ENCODE measurements around the gene SPTBN1. TPM values are rescaled to one million over a fixed set of nuclear protein-coding genes. Genes with fewer than 3 reads are reported as not detected.

Gene SPTBN1
- total RNA-seq, 1 donor from 2014 or later: 224 TPM

- no peak overlapping the region for H3K4me3 ChIP-seq (ENCODE audit: low read depth, low read length)
- no peak for DNase-seq (ENCODE audit: low read depth)
- no peak for TF ChIP-seq CTCF (conservative IDR thresholded peaks at IDR 0.05; ENCODE audit: low read depth, low read length)
Measured at GRCh38 chr2:54626131-54626530, 170.0 kb downstream of the SPTBN1 start.

- no peak for DNase-seq (ENCODE audit: low read depth)
- TF ChIP-seq CTCF (conservative IDR thresholded peaks at IDR 0.05; ENCODE audit: low read depth, low read length): no peak
Measured at GRCh38 chr2:54626884-54627283, 170.8 kb downstream of the SPTBN1 start.

GRCh38 chr2:54627973-54628372, 171.8 kb downstream of the SPTBN1 start:
- no peak for DNase-seq (ENCODE audit: low read depth)
- TF ChIP-seq CTCF (conservative IDR thresholded peaks at IDR 0.05; ENCODE audit: low read depth, low read length): no peak
- H3K4me3 ChIP-seq (ENCODE audit: low read depth, low read length): no peak overlapping the region

More at GRCh38 chr2:54626884-54627283, 170.8 kb downstream of the SPTBN1 start:
- H3K4me3 ChIP-seq (ENCODE audit: low read depth, low read length): no peak overlapping the region

- no peak for DNase-seq (ENCODE audit: low read depth)
- no peak overlapping the region for H3K4me3 ChIP-seq (ENCODE audit: low read depth, low read length)
- TF ChIP-seq CTCF (conservative IDR thresholded peaks at IDR 0.05; ENCODE audit: low read depth, low read length): no peak
Measured at GRCh38 chr2:54628418-54628817, 172.3 kb downstream of the SPTBN1 start.

GRCh38 chr2:54628957-54629356, 172.8 kb downstream of the SPTBN1 start:
- no peak for TF ChIP-seq CTCF (conservative IDR thresholded peaks at IDR 0.05; ENCODE audit: low read depth, low read length)
- no peak for DNase-seq (ENCODE audit: low read depth)

GRCh38 chr2:54629390-54629789, 173.3 kb downstream of the SPTBN1 start:
- no peak for TF ChIP-seq CTCF (conservative IDR thresholded peaks at IDR 0.05; ENCODE audit: low read depth, low read length)
- no peak overlapping the region for H3K4me3 ChIP-seq (ENCODE audit: low read depth, low read length)
- no peak for DNase-seq (ENCODE audit: low read depth)

More at GRCh38 chr2:54628957-54629356, 172.8 kb downstream of the SPTBN1 start:
- no peak overlapping the region for H3K4me3 ChIP-seq (ENCODE audit: low read depth, low read length)

Measured in epithelial cell of proximal tubule (primary cell).